ENCODE measurements around the gene HLA-A. TPM values are rescaled to one million over a fixed set of nuclear protein-coding genes. Genes with fewer than 3 reads are reported as not detected.

The HLA-A gene
- total and polyA plus RNA-seq, 10 donors, result 1,154 to 1,886 (median 1,581) TPM

GRCh38 chr6:29912840-29913239 lies 29.5 kb upstream of the HLA-A start:
- 68 to 88% (median 82%) methylated on average over 2 of the region's 2 CpGs; no CpG with 5 or more reads in 1 of the 5 donors for WGBS, 5 donors
- Histone ChIP-seq H3K27ac (no peak overlapping the region), H3K36me3 (no peaks in the 10 kb centered on the region), H3K9me3 (no peaks in the 10 kb centered on the region), H3K4me1 (peaks cover 0 to 4% (median 0%) of the 10 kb centered on the region in 6 donors), H3K27me3 (replicated peaks in 1 of 7) (no peaks in the 10 kb centered on the region), H3K4me3 (no peak overlapping the region)
- intact Hi-C loops (cut with DNase I; ENCODE audit: low total_unique reads), result no loop called here
- DNase-seq, result no peak
- no peak for TF ChIP-seq CTCF (IDR thresholded peaks at IDR 0.05 in 8 of 11, conservative IDR thresholded peaks at IDR 0.05 in 3 of 11)
- no peak for TF ChIP-seq POLR2A (IDR thresholded peaks at IDR 0.05)
- no peak for TF ChIP-seq POLR2AphosphoS5 (IDR thresholded peaks at IDR 0.05)

GRCh38 chr6:29916741-29917140 lies 25.6 kb upstream of the HLA-A start:
- no peak for DNase-seq
- TF ChIP-seq POLR2A (IDR thresholded peaks at IDR 0.05) (no peak), CTCF (IDR thresholded peaks at IDR 0.05 in 8 of 11, conservative IDR thresholded peaks at IDR 0.05 in 3 of 11) (no peak), POLR2AphosphoS5 (IDR thresholded peaks at IDR 0.05) (no peak)
- H3K27ac ChIP-seq, result no peak overlapping the region
- 44 to 81% (median 61%) methylated on average over 1 of the region's 1 CpG; no CpG with 5 or more reads in 1 of the 5 donors for WGBS, 5 donors
- no peaks in the 10 kb centered on the region for H3K36me3 ChIP-seq
- H3K9me3 ChIP-seq, result no peaks in the 10 kb centered on the region
- intact Hi-C loops (cut with DNase I; ENCODE audit: low total_unique reads), result no loop called here
- H3K4me1 ChIP-seq, result peaks cover 0 to 9% (median 0%) of the 10 kb centered on the region in 6 donors
- no peaks in the 10 kb centered on the region for H3K27me3 ChIP-seq (replicated peaks in 1 of 7)
- no peak overlapping the region for H3K4me3 ChIP-seq

- TF ChIP-seq POLR2AphosphoS5 (IDR thresholded peaks at IDR 0.05) (no peak), POLR2A (IDR thresholded peaks at IDR 0.05) (no peak), CTCF (IDR thresholded peaks at IDR 0.05 in 8 of 11, conservative IDR thresholded peaks at IDR 0.05 in 3 of 11) (no peak)
Observed at GRCh38 chr6:29917857-29918256, 24.5 kb upstream of the HLA-A start.

GRCh38 chr6:29919506-29920445 lies 22.6 kb upstream of the HLA-A start:
- no peak overlapping the region for H3K4me3 ChIP-seq
- no peaks in the 10 kb centered on the region for H3K27me3 ChIP-seq (replicated peaks in 1 of 7)
- 65 to 83% (median 75%) methylated on average over 1 of the region's 1 CpG; no CpG with 5 or more reads in 1 of the 5 donors for WGBS, 5 donors
- H3K4me1 ChIP-seq, result peaks cover 0 to 9% (median 0%) of the 10 kb centered on the region in 6 donors
- TF ChIP-seq POLR2A (IDR thresholded peaks at IDR 0.05) (no peak), POLR2AphosphoS5 (IDR thresholded peaks at IDR 0.05) (no peak), CTCF (IDR thresholded peaks at IDR 0.05 in 8 of 11, conservative IDR thresholded peaks at IDR 0.05 in 3 of 11) (no peak)
- no peak overlapping the region for H3K27ac ChIP-seq
- no peaks in the 10 kb centered on the region for H3K36me3 ChIP-seq
- no peak for DNase-seq
- intact Hi-C loops (cut with DNase I; ENCODE audit: low total_unique reads), result no loop called here
- no peaks in the 10 kb centered on the region for H3K9me3 ChIP-seq

More at GRCh38 chr6:29917857-29918256, 24.5 kb upstream of the HLA-A start:
- H3K27me3 ChIP-seq (replicated peaks in 1 of 7), result no peaks in the 10 kb centered on the region
- peaks cover 0 to 9% (median 0%) of the 10 kb centered on the region in 6 donors for H3K4me1 ChIP-seq
- H3K4me3 ChIP-seq, result no peak overlapping the region
- DNase-seq, result no peak
- intact Hi-C loops (cut with DNase I; ENCODE audit: low total_unique reads), result no loop called here
- no peaks in the 10 kb centered on the region for H3K36me3 ChIP-seq
- WGBS, 5 donors, result 53 to 80% (median 67%) methylated on average over 2 of the region's 2 CpGs; no CpG with 5 or more reads in 1 of the 5 donors
- H3K27ac ChIP-seq, result no peak overlapping the region
- H3K9me3 ChIP-seq, result no peaks in the 10 kb centered on the region
